DOHH2 (cell line): ENCODE measurements around the gene GPC6.

ENCODE experiments used
- H3F3A ChIP-seq: fragments of 200-600 bp; sonication (generic), shearing (Covaris generic); 2 replicates; pipeline ENCODE4 v1.6.0; 2016; ENCODE audit warnings: antibody characterized with exemption, mild to moderate bottlenecking; ENCODE audit not compliant: control insufficient read depth, insufficient read depth
- H3K27ac ChIP-seq: fragments of 200-600 bp; sonication (generic); 2 replicates; pipeline ENCODE4 v1.5.1; 2014; ENCODE audit warnings: low read depth, mild to moderate bottlenecking, low read length, moderate library complexity
- H3K27me3 ChIP-seq: fragments of 200-600 bp; sonication (generic); 2 replicates; pipeline ENCODE4 v1.6.1; 2014; ENCODE audit warnings: mild to moderate bottlenecking, low read length, mixed read lengths; ENCODE audit not compliant: control insufficient read depth
- H3K36me3 ChIP-seq: fragments of 200-600 bp; sonication (generic); 2 replicates; pipeline ENCODE4 v1.6.1; 2014; ENCODE audit warnings: mild to moderate bottlenecking, low read length, moderate library complexity, mixed read lengths; ENCODE audit not compliant: control insufficient read depth
- H3K4me1 ChIP-seq: fragments of 200-600 bp; sonication (generic); 2 replicates; pipeline ENCODE4 v1.6.1; 2014; ENCODE audit warnings: mild to moderate bottlenecking, low read length, mixed read lengths; ENCODE audit not compliant: control insufficient read depth
- H3K4me2 ChIP-seq: fragments of 200-600 bp; sonication (generic); 2 replicates; pipeline ENCODE4 v1.6.0; 2014; ENCODE audit warnings: mild to moderate bottlenecking, low read length, moderate library complexity
- H3K4me3 ChIP-seq: fragments of 200-600 bp; sonication (generic); 2 replicates; pipeline ENCODE4 v1.5.1; 2014; ENCODE audit warnings: mild to moderate bottlenecking, low read length, mixed read lengths
- H3K79me2 ChIP-seq: fragments of 200-600 bp; sonication (generic); 2 replicates; pipeline ENCODE4 v1.6.1; 2014; ENCODE audit warnings: mild to moderate bottlenecking, low read length, mixed read lengths; ENCODE audit not compliant: control insufficient read depth
- H3K9me2 ChIP-seq: fragments of 200-600 bp; sonication (generic); replicated peaks from 2 replicates; pipeline ENCODE4 v1.6.1; 2014; ENCODE audit warnings: mild to moderate bottlenecking, low read length, mixed read lengths; ENCODE audit not compliant: control insufficient read depth
- H3K9me3 ChIP-seq: fragments of 200-600 bp; sonication (generic); 2 replicates; pipeline ENCODE4 v1.6.1; 2014; ENCODE audit warnings: antibody characterized with exemption, low read length, mixed read lengths; ENCODE audit not compliant: control insufficient read depth, insufficient read depth
- H4K20me1 ChIP-seq: fragments of 200-600 bp; sonication (generic); 2 replicates; pipeline ENCODE4 v1.6.0; 2014; ENCODE audit warnings: low read depth, mild to moderate bottlenecking, antibody characterized with exemption, low read length, moderate library complexity; ENCODE audit not compliant: control insufficient read depth, insufficient read depth
- CTCF ChIP-seq: fragments of 200-600 bp; sonication (generic); IDR thresholded peaks from one replicate; pipeline ENCODE4 v1.5.1; 2014; ENCODE audit warnings: antibody characterized with exemption, mild to moderate bottlenecking, low read depth, low read length; ENCODE audit not compliant: poor library complexity, severe bottlenecking
- EZH2phosphoT487 ChIP-seq: fragments of 200-600 bp; sonication (generic); IDR thresholded peaks from 2 replicates; pipeline ENCODE4 v1.6.1; 2017; ENCODE audit warnings: borderline replicate concordance, mild to moderate bottlenecking, antibody characterized with exemption, low read length, moderate library complexity, mixed read lengths

Gene GPC6

GRCh38 chr13:94201022-94201421 is 974.4 kb downstream of the GPC6 start:
- Histone ChIP-seq H3K79me2 (no peaks in the 10 kb centered on the region), H3K4me2 (no peak overlapping the region), H3K27me3 (peaks cover 5% of the 10 kb centered on the region; the same call in 1 of the 2 replicates), H3F3A (no peaks in the 10 kb centered on the region), H3K4me1 (no peaks in the 10 kb centered on the region), H3K36me3 (no peaks in the 10 kb centered on the region), H3K9me2 (no peaks in the 10 kb centered on the region), H4K20me1 (no peaks in the 10 kb centered on the region), H3K9me3 (no peaks in the 10 kb centered on the region), H3K4me3 (no peak overlapping the region), H3K27ac (no peak overlapping the region)
- TF ChIP-seq CTCF (no peak), EZH2phosphoT487 (no peak)

GRCh38 chr13:94204163-94204562 is 977.6 kb downstream of the GPC6 start:
- Histone ChIP-seq H3K79me2 (no peaks in the 10 kb centered on the region), H3K4me3 (no peak overlapping the region), H4K20me1 (no peaks in the 10 kb centered on the region), H3F3A (no peaks in the 10 kb centered on the region), H3K27me3 (0 out of 2 replicates have a peak, but pooled peaks cover 2% of the 10 kb centered on the region), H3K9me2 (no peaks in the 10 kb centered on the region), H3K36me3 (no peaks in the 10 kb centered on the region), H3K27ac (no peak overlapping the region), H3K4me1 (no peaks in the 10 kb centered on the region), H3K4me2 (no peak overlapping the region), H3K9me3 (no peaks in the 10 kb centered on the region)
- TF ChIP-seq EZH2phosphoT487 (no peak), CTCF (no peak)

- H3K27me3 ChIP-seq: 0 out of 2 replicates have a peak, but pooled peaks cover 2% of the 10 kb centered on the region
- H3K9me3 ChIP-seq: no peaks in the 10 kb centered on the region
- no peaks in the 10 kb centered on the region for H3F3A ChIP-seq
- TF ChIP-seq CTCF: no peak
- no peak for TF ChIP-seq EZH2phosphoT487
- H3K4me3 ChIP-seq: no peak overlapping the region
- H3K9me2 ChIP-seq: no peaks in the 10 kb centered on the region
- H4K20me1 ChIP-seq: no peaks in the 10 kb centered on the region
- no peaks in the 10 kb centered on the region for H3K36me3 ChIP-seq
- no peaks in the 10 kb centered on the region for H3K4me1 ChIP-seq
- no peaks in the 10 kb centered on the region for H3K79me2 ChIP-seq
- H3K27ac ChIP-seq: no peak overlapping the region
- no peak overlapping the region for H3K4me2 ChIP-seq
Measured at GRCh38 chr13:94204946-94205345, 978.3 kb downstream of the GPC6 start.
